Epithelial cell of proximal tubule (primary cell): Measurements from ENCODE around the gene ATG7. TPM values are rescaled to one million over a fixed set of nuclear protein-coding genes. Genes with fewer than 3 reads are reported as not detected.

Experiments used
- DNase-seq: peaks from one replicate; pipeline ENCODE4 v3.0.0-alpha.2; 2011; ENCODE audit warnings: low read depth
- H3K4me3 ChIP-seq: 2 replicates; pipeline ENCODE4 v1.5.1; 2011; ENCODE audit warnings: low read depth, mild to moderate bottlenecking, low read length
- CTCF ChIP-seq: conservative IDR thresholded peaks from 2 replicates; pipeline ENCODE4 v1.5.1; 2012; ENCODE audit warnings: low read depth, mild to moderate bottlenecking, low read length
- total RNA-seq: library from RNA; depleted of rRNA; stranded (reverse); fragments of >200 nt; gene quantifications from 2 replicates; pipeline ENCODE4 v1.2.3, GENCODE V29; 2015

The ATG7 gene
- total RNA-seq, 1 donor from 2014 or later = 68.5 TPM

GRCh38 chr3:11530153-11530721 lies 258.0 kb downstream of the ATG7 start:
- DNase-seq = no peak
- TF ChIP-seq CTCF = no peak
- H3K4me3 ChIP-seq = no peak overlapping the region

- TF ChIP-seq CTCF = no peak
- DNase-seq = no peak
Observed at GRCh38 chr3:11532931-11533391, 260.8 kb downstream of the ATG7 start.

GRCh38 chr3:11534011-11534792 lies 262.0 kb downstream of the ATG7 start:
- no peak for DNase-seq
- H3K4me3 ChIP-seq = no peak overlapping the region
- no peak for TF ChIP-seq CTCF

More at GRCh38 chr3:11532931-11533391, 260.8 kb downstream of the ATG7 start:
- no peak overlapping the region for H3K4me3 ChIP-seq

- H3K4me3 ChIP-seq = no peak overlapping the region
- no peak for TF ChIP-seq CTCF
- no peak for DNase-seq
Observed at GRCh38 chr3:11534793-11535101, 262.6 kb downstream of the ATG7 start.

GRCh38 chr3:11535243-11535960 lies 263.2 kb downstream of the ATG7 start:
- DNase-seq = no peak
- H3K4me3 ChIP-seq = no peak overlapping the region
- no peak for TF ChIP-seq CTCF

GRCh38 chr3:11536132-11536935 lies 264.1 kb downstream of the ATG7 start:
- H3K4me3 ChIP-seq = no peak overlapping the region
- DNase-seq = no peak
- TF ChIP-seq CTCF = no peak
